Measurements from ENCODE around the gene EPHA1.

EPHA1 gene

GRCh38 chr7:143408686-143409561 lies at the start of gene EPHA1:
Gene EPHA1, minus strand, starts transcription at chr7:143408856. Its CDS starts 51 bp downstream, at chr7:143408805.
- DNase-seq (ENCODE audit: low read depth) = no peak
- peak; percentile 16 for TF ChIP-seq CTCF (IDR thresholded peaks at IDR 0.05; ENCODE audit: low read length, missing control alignments)
- no peak within 1 kb of the TSS for H3K4me3 ChIP-seq (replicated peaks; ENCODE audit: low read depth, low read length)

- no peak for DNase-seq (ENCODE audit: low read depth)
- no peak for TF ChIP-seq CTCF (IDR thresholded peaks at IDR 0.05; ENCODE audit: low read length, missing control alignments)
- H3K4me3 ChIP-seq (replicated peaks; ENCODE audit: low read depth, low read length) = no peak overlapping the region
Measured at GRCh38 chr7:143458263-143458662, 49.6 kb upstream of the EPHA1 start.

- DNase-seq (ENCODE audit: low read depth) = peak; percentile 6
- H3K4me3 ChIP-seq (replicated peaks; ENCODE audit: low read depth, low read length) = no peak overlapping the region
- TF ChIP-seq CTCF (IDR thresholded peaks at IDR 0.05; ENCODE audit: low read length, missing control alignments) = no peak
Measured at GRCh38 chr7:143456992-143457793, 48.5 kb upstream of the EPHA1 start.

- no peak for TF ChIP-seq CTCF (IDR thresholded peaks at IDR 0.05; ENCODE audit: low read length, missing control alignments)
- DNase-seq (ENCODE audit: low read depth) = peak; percentile 9
Measured at GRCh38 chr7:143455942-143456341, 47.3 kb upstream of the EPHA1 start.

GRCh38 chr7:143455491-143455890 lies 46.8 kb upstream of the EPHA1 start:
- no peak overlapping the region for H3K4me3 ChIP-seq (replicated peaks; ENCODE audit: low read depth, low read length)
- no peak for DNase-seq (ENCODE audit: low read depth)
- TF ChIP-seq CTCF (IDR thresholded peaks at IDR 0.05; ENCODE audit: low read length, missing control alignments) = no peak

More at GRCh38 chr7:143455942-143456341, 47.3 kb upstream of the EPHA1 start:
- H3K4me3 ChIP-seq (replicated peaks; ENCODE audit: low read depth, low read length) = no peak overlapping the region

GRCh38 chr7:143454091-143454680 lies 45.5 kb upstream of the EPHA1 start:
- no peak for TF ChIP-seq CTCF (IDR thresholded peaks at IDR 0.05; ENCODE audit: low read length, missing control alignments)
- DNase-seq (ENCODE audit: low read depth) = no peak
- H3K4me3 ChIP-seq (replicated peaks; ENCODE audit: low read depth, low read length) = no peak overlapping the region

All from fibroblast of pulmonary artery (primary cell).